Central memory CD4-positive, alpha-beta T cell (primary cell): ENCODE measurements around the gene GLDC.

ENCODE experiments used
- DNase-seq: peaks from one replicate; pipeline ENCODE4 v3.0.0; 2022

GLDC gene

DNA sequence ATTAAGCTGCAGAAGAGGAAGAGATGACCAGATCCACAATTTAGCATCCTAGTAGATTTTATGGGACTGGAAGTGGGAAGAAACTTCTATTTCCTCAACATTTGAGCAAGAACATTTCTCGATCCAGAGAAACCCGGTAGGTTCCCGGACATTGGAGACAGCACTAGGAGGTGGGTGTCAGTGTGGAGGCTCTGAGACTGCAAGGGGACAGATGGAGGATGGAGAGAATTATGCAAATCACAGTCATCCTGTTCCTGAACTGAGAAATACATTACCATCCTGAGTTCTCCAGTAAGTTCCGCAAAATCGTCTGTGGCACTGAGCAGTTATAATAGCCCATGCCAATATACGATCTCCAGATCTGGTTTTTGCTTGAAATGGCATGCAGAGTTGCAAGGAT, 25.6 kb downstream of the GLDC start:
- DNase-seq, result no peak

- no peak for DNase-seq
Measured at GRCh38 chr9:6616951-6617602, 28.5 kb downstream of the GLDC start.

DNA sequence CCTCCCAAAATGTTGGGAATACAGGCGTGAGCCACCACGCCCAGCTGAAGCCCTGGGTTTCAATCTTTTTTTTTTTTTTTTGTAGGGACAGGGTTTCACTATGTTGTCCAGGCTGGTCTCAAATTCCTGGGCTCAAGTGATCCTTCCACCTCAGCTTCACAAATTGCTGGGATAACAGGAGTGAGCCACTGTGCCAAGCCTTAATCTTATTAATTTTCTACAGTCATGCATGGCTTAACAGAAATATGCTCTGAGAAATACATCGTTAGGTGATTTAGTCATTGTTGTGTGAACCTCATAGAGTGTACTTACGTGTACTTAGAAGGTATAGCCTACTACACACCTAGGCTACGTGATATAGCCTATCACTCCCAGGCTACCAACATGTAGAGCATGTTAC, 31.0 kb downstream of the GLDC start:
- DNase-seq, result no peak

DNA sequence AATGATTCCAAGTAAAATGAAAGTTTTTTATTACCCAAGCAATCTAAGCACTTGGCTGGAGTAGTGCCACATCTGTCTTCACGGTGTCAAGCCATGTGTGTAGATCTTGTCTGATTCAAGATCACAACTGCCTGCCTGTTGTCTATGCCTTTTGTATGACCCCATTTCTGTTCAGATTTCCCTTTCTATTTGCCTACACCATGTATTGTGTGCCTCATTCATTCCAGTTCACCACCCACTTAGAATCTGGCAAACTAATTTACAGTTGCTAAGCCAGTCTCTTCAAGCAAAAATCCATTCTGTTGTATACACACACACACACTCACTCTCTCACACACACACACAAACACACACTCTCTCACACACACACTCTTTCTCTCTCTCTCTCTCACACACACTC, 33.7 kb downstream of the GLDC start:
- DNase-seq, result no peak

GRCh38 chr9:6610073-6610472, 35.5 kb downstream of the GLDC start:
- no peak for DNase-seq

DNA sequence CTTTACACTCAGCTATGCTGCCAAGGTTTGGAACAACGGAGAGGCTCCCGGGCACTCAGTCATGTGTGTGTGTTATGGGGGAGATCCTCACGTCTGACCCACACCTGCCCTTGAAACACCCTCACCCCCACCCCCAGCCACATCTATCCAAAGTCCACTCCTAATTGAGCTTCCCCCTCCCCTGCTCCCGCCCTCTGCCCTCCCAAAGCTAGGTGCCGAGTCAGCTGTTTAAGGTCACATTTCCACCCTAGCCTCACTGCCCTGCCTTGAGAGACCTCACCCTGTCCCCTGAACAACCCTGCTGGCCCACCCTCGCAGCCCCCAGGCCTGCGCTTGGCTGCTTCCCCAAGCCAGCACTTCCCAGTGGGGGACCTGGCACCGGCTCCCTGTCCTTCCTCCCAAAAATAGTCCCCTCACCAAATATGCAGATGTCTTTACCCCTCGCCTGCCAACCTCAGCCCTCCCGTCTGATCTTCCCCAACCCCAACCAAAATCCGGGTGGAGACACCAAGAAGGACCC, 36.0 kb downstream of the GLDC start:
- no peak for DNase-seq

DNA sequence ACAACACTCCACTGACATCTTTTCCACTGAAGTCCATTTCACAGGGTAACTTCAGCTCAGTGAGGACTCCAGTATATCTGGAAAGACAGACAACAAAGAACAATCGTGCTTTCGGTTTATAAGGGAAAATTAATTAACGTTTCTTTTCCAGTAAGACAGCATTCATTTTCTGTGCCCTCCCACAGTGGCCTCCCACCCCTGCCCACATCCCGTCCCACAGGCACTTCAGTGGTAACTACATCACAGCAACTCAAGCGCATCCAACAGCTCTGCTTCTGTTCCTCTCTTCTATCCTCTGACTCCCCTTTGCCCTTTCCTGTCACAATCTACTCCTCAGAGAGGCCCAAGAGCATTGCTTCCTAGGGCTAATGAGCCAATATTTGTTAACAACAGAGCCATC, 40.3 kb downstream of the GLDC start:
- DNase-seq, result no peak

- DNase-seq, result no peak
Measured at GRCh38 chr9:6600426-6600825, 45.1 kb downstream of the GLDC start.

DNA sequence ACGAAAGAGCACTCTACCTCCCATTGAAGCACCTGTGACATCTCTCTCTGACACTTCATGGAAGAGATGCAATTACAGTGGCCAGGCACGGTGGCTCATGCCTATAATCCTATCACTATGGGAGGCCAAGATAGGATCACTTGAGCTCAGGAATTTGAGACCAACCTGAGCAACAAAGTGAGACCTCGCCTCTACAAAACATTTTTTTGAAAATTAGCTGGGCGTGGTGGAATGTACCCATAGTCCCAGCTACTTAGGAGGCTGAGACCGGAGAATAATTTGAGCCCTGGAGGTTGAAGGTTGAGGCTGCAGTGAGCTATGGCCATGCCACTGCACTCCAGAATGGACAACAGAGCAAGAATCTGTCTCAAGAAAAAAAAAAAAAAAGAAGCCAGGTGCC, 45.5 kb downstream of the GLDC start:
- DNase-seq, result no peak

GRCh38 chr9:6598249-6598725, 47.2 kb downstream of the GLDC start:
- no peak for DNase-seq

GRCh38 chr9:6592791-6593190, 52.7 kb downstream of the GLDC start:
- DNase-seq, result no peak

GRCh38 chr9:6592231-6592630, 53.3 kb downstream of the GLDC start:
- no peak for DNase-seq

GRCh38 chr9:6590772-6591384, 54.7 kb downstream of the GLDC start:
- DNase-seq, result no peak

- DNase-seq, result no peak
Measured at GRCh38 chr9:6590334-6590733, 55.2 kb downstream of the GLDC start.

- peak; percentile 2 for DNase-seq
Measured at GRCh38 chr9:6584881-6585597, 60.5 kb downstream of the GLDC start.

- no peak for DNase-seq
Measured at GRCh38 chr9:6581253-6581652, 64.3 kb downstream of the GLDC start.

DNA sequence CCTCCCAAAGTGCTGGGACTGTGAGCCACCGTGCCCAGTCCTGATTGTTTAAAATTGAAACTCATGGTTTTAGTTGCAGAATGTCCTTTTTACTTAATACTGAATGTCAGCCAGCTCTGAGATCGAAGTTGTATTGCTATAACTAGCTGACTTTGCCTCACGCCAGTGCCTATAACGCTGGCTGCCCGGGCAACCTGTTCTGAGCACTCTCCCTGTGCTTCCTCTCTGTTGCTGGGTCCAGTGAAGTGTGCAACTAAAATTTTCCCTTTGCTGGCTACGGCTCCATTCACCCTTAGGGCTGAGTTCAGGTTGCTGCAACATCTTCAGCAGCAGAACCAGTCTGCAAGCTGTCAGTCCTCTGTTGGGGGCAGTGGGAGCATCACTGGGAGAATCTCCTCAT, 65.9 kb downstream of the GLDC start:
- no peak for DNase-seq

DNA sequence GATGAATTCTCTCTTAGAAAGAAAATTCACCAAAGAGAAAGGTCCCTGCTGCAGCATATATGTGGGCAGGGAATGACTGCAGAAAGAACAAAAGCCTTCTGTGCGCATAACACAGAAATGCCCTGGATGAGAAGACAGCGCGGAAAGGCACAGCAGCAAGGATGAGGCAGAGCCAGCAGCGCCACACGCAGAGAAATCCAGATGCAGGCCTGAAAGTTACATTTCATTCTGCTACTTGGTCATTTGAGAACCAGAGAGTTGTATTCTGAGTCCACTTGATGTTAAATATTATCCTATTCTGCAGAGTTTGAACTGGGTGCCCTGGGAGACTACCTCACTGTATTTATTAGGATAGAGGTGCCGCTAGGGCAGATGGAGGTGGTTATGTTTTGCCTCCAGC, 68.5 kb downstream of the GLDC start:
- DNase-seq, result no peak

DNA sequence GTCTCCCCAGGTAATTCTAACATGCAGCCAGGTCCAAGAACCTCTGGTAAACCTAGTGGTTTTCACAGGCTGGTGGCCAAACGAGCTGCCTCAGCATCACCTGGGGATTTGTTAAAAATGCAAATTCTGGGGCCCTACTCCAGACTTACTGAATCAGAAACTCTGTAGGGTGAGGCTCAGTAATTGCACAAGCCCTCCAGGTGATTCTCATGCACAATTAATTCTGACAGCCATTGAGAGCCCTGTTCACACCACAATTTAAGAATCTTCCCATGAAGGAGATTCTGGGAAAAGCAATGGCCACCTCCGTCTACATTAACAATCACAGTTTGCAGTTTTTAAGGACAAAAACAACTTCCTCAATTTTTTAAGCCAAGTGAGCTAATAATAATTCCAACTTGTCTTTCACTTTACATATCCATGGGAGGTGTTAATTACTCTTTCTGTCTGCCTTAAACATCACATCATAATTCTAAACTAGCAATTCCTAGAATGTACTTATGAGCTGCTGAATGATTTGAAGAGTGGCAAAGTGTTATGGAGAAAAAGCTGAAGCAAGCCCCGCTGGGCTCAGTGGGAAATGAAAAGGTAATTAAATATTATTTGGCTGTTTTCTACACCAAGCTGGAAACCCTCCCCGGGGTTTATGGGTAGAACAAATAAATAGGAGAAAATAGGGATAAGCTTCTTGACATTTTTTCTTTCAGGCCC, 70.0 kb downstream of the GLDC start:
- DNase-seq, result no peak

DNA sequence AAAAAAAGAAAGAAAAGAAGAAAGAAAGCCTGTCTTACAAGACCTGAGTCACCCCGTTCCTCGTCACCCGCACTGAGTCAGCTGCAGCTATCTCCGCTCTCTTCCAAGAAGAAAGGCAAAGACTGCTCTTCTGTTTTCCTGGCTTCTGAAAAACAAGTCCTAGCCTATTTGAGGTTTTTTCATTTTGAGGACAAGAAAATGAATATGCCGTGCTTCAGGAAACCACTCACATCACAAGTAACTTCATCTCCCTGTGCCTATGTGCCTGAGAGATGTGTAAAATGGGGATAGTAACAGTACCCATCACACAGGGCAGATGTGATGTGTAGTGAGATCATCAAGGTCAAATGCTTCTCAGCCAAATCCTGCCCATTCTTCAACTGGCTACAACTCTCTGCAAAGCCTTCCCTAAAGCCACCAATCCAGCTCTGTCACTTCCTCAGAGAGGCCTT, 78.4 kb downstream of the GLDC start:
- no peak for DNase-seq

DNA sequence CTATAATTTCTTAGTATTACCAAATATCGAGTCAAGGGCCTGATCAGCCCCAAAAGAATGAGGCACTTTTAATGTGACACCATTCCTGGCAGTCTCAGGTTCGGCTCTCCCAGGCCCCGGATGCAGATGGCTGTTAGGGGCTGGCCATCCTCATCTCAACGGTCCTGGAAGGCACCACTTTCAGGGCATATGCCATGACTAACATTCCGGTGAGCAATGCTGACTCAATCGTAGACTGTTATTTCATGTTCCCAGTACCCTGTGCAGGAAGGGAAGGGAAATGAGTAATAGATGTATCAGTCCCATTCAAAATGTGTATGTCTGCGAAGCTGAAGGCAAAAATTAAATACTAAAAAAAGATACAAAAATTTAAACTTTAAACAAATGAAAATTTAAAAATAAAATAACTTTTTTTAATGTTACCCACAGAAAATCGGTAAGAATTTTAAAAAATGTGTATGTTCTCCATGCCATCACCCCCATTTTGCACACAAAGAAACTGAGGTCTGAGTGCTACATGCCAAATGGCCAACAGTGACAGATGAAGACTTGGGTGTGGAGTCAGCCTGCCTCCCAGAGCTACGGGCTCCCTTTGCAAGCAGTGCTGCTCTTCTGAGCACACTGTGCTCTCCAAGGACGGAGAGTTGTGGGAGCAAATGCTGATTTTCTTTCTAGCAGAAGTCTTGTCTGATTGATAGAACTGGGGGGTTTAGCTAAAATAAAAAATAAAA, 79.0 kb downstream of the GLDC start:
- DNase-seq, result no peak

- DNase-seq, result no peak
Measured at GRCh38 chr9:6565312-6565711, 80.2 kb downstream of the GLDC start.

GRCh38 chr9:6564868-6565267, 80.7 kb downstream of the GLDC start:
- no peak for DNase-seq
